ENCODE data around the gene QKI. TPM values are rescaled to one million over a fixed set of nuclear protein-coding genes. Genes with fewer than 3 reads are reported as not detected.
A peak's percentile ranks its signal among the peaks of the same experiment; 100 is the strongest.

The QKI gene
- total and polyA plus RNA-seq, 2 donors (not counting 1 experiment from before 2014, with no cell fraction given), result 129 to 224 TPM

GRCh38 chr6:163485388-163485851, 70.9 kb downstream of the QKI start:
- peak in 1 of 2 donors; percentile 19 for DNase-seq (ENCODE audit: low read depth in 2 of 2)
- H3K27ac ChIP-seq (ENCODE audit: insufficient read depth, low read length), result no peak overlapping the region
- peaks cover 93% of the 10 kb centered on the region for H3K79me2 ChIP-seq (ENCODE audit: control insufficient read depth, insufficient read depth, low read length)
- H3K36me3 ChIP-seq (ENCODE audit: control insufficient read depth, insufficient read depth, low read length), result peaks cover 2% of the 10 kb centered on the region
- no peak overlapping the region for H3K9ac ChIP-seq (ENCODE audit: insufficient read depth, low read length)
- TF ChIP-seq CTCF (conservative IDR thresholded peaks at IDR 0.05 in 1 of 2, IDR thresholded peaks at IDR 0.05 in 1 of 2; ENCODE audit: low read depth in 1 of 2, low read length in 2 of 2) (no peak), EZH2 (IDR thresholded peaks at IDR 0.05; ENCODE audit: low read length, missing control alignments) (no peak)
- H3K9me3 ChIP-seq (ENCODE audit: control insufficient read depth, insufficient read depth, low read depth, low read length), result no peaks in the 10 kb centered on the region
- no peaks in the 10 kb centered on the region for H3K27me3 ChIP-seq (ENCODE audit: control insufficient read depth, insufficient read depth, low read length)
- H3K4me1 ChIP-seq (ENCODE audit: control insufficient read depth, extremely low read depth, insufficient read depth, low read length), result peaks cover 6% of the 10 kb centered on the region
- H3K4me2 ChIP-seq (ENCODE audit: extremely low read depth, insufficient read depth, low read length), result no peak overlapping the region
- H3K4me3 ChIP-seq (replicated peaks in 1 of 4; ENCODE audit: control extremely low read depth in 1 of 4, insufficient read depth in 1 of 4, low read depth in 3 of 4, low read length in 4 of 4), result no peak overlapping the region
- no peaks in the 10 kb centered on the region for H4K20me1 ChIP-seq (ENCODE audit: control insufficient read depth, extremely low read depth, insufficient read depth, low read length)
- H2AFZ ChIP-seq (ENCODE audit: low read length), result no peak overlapping the region

GRCh38 chr6:163486821-163487220, 72.3 kb downstream of the QKI start:
- TF ChIP-seq EZH2 (IDR thresholded peaks at IDR 0.05; ENCODE audit: low read length, missing control alignments) (no peak), CTCF (conservative IDR thresholded peaks at IDR 0.05 in 1 of 2, IDR thresholded peaks at IDR 0.05 in 1 of 2; ENCODE audit: low read depth in 1 of 2, low read length in 2 of 2) (no peak)
- no peak overlapping the region for H3K4me2 ChIP-seq (ENCODE audit: extremely low read depth, insufficient read depth, low read length)
- peaks cover 94% of the 10 kb centered on the region for H3K79me2 ChIP-seq (ENCODE audit: control insufficient read depth, insufficient read depth, low read length)
- no peak for DNase-seq (ENCODE audit: low read depth in 2 of 2)
- H3K9ac ChIP-seq (ENCODE audit: insufficient read depth, low read length), result no peak overlapping the region
- no peaks in the 10 kb centered on the region for H3K9me3 ChIP-seq (ENCODE audit: control insufficient read depth, insufficient read depth, low read depth, low read length)
- no peak overlapping the region for H3K4me3 ChIP-seq (replicated peaks in 1 of 4; ENCODE audit: control extremely low read depth in 1 of 4, insufficient read depth in 1 of 4, low read depth in 3 of 4, low read length in 4 of 4)
- peaks cover 6% of the 10 kb centered on the region for H3K4me1 ChIP-seq (ENCODE audit: control insufficient read depth, extremely low read depth, insufficient read depth, low read length)
- H3K27me3 ChIP-seq (ENCODE audit: control insufficient read depth, insufficient read depth, low read length), result no peaks in the 10 kb centered on the region
- no peaks in the 10 kb centered on the region for H3K36me3 ChIP-seq (ENCODE audit: control insufficient read depth, insufficient read depth, low read length)
- no peaks in the 10 kb centered on the region for H4K20me1 ChIP-seq (ENCODE audit: control insufficient read depth, extremely low read depth, insufficient read depth, low read length)
- H2AFZ ChIP-seq (ENCODE audit: low read length), result no peak overlapping the region
- no peak overlapping the region for H3K27ac ChIP-seq (ENCODE audit: insufficient read depth, low read length)

GRCh38 chr6:163487606-163488005, 73.1 kb downstream of the QKI start:
- Histone ChIP-seq H3K4me1 (ENCODE audit: control insufficient read depth, extremely low read depth, insufficient read depth, low read length) (peaks cover 6% of the 10 kb centered on the region), H3K79me2 (ENCODE audit: control insufficient read depth, insufficient read depth, low read length) (peaks cover 92% of the 10 kb centered on the region), H3K27me3 (ENCODE audit: control insufficient read depth, insufficient read depth, low read length) (no peaks in the 10 kb centered on the region), H2AFZ (ENCODE audit: low read length) (no peak overlapping the region), H3K36me3 (ENCODE audit: control insufficient read depth, insufficient read depth, low read length) (no peaks in the 10 kb centered on the region), H3K4me3 (replicated peaks in 1 of 4; ENCODE audit: control extremely low read depth in 1 of 4, insufficient read depth in 1 of 4, low read depth in 3 of 4, low read length in 4 of 4) (no peak overlapping the region), H3K9me3 (ENCODE audit: control insufficient read depth, insufficient read depth, low read depth, low read length) (no peaks in the 10 kb centered on the region), H4K20me1 (ENCODE audit: control insufficient read depth, extremely low read depth, insufficient read depth, low read length) (no peaks in the 10 kb centered on the region), H3K27ac (ENCODE audit: insufficient read depth, low read length) (no peak overlapping the region), H3K4me2 (ENCODE audit: extremely low read depth, insufficient read depth, low read length) (no peak overlapping the region), H3K9ac (ENCODE audit: insufficient read depth, low read length) (no peak overlapping the region)
- no peak for TF ChIP-seq CTCF (conservative IDR thresholded peaks at IDR 0.05 in 1 of 2, IDR thresholded peaks at IDR 0.05 in 1 of 2; ENCODE audit: low read depth in 1 of 2, low read length in 2 of 2)
- no peak for TF ChIP-seq EZH2 (IDR thresholded peaks at IDR 0.05; ENCODE audit: low read length, missing control alignments)
- peak in 1 of 2 donors; percentile 19 for DNase-seq (ENCODE audit: low read depth in 2 of 2)
